ENCODE results near the gene SULT1C2.

- TF ChIP-seq POLR2AphosphoS5 (IDR thresholded peaks at IDR 0.05; ENCODE audit: low read depth): no peak
- TF ChIP-seq CTCF (IDR thresholded peaks at IDR 0.05; ENCODE audit: insufficient read depth, low read length): no peak
- TF ChIP-seq REST (IDR thresholded peaks at IDR 0.05; ENCODE audit: insufficient replicate concordance, low read depth): no peak
- TF ChIP-seq GABPA (IDR thresholded peaks at IDR 0.05; ENCODE audit: low read depth): no peak
These were observed 31.7 kb downstream of the SULT1C2 start for GRCh38 chr2:108320326-108320922.

Measured in HL-60 (cell line).